ENCODE data around the gene PROSER3.

PROSER3 gene

GRCh38 chr19:35786299-35787160, 28.6 kb downstream of the PROSER3 start:
- Histone ChIP-seq H3K4me3 (replicated peaks; ENCODE audit: insufficient read depth, low read length) (no peak overlapping the region), H3K27me3 (ENCODE audit: insufficient read depth, poor library complexity, severe bottlenecking) (no peaks in the 10 kb centered on the region), H3K27ac (replicated peaks) (no peak overlapping the region)
- TF ChIP-seq POLR2AphosphoS5 (IDR thresholded peaks at IDR 0.05; ENCODE audit: low read depth) (no peak), CTCF (IDR thresholded peaks at IDR 0.05; ENCODE audit: insufficient read depth, low read length) (no peak), SPI1 (IDR thresholded peaks at IDR 0.05; ENCODE audit: borderline replicate concordance, low read depth) (no peak), GABPA (IDR thresholded peaks at IDR 0.05; ENCODE audit: low read depth) (no peak), REST (IDR thresholded peaks at IDR 0.05; ENCODE audit: insufficient replicate concordance, low read depth) (no peak)
- DNase-seq (ENCODE audit: low read depth in 1 of 2, low spot score in 1 of 2), result no peak

- TF ChIP-seq POLR2AphosphoS5 (IDR thresholded peaks at IDR 0.05; ENCODE audit: low read depth), result no peak
- no peak for TF ChIP-seq CTCF (IDR thresholded peaks at IDR 0.05; ENCODE audit: insufficient read depth, low read length)
- TF ChIP-seq GABPA (IDR thresholded peaks at IDR 0.05; ENCODE audit: low read depth), result no peak
- TF ChIP-seq REST (IDR thresholded peaks at IDR 0.05; ENCODE audit: insufficient replicate concordance, low read depth), result no peak
- TF ChIP-seq SPI1 (IDR thresholded peaks at IDR 0.05; ENCODE audit: borderline replicate concordance, low read depth), result no peak
- Histone ChIP-seq H3K27ac (replicated peaks) (no peak overlapping the region), H3K4me3 (replicated peaks; ENCODE audit: insufficient read depth, low read length) (no peak overlapping the region), H3K27me3 (ENCODE audit: insufficient read depth, poor library complexity, severe bottlenecking) (no peaks in the 10 kb centered on the region)
- no peak for DNase-seq (ENCODE audit: low read depth in 1 of 2, low spot score in 1 of 2)
Measured at GRCh38 chr19:35787227-35787799, 29.3 kb downstream of the PROSER3 start.

- H3K4me3 ChIP-seq (replicated peaks; ENCODE audit: insufficient read depth, low read length), result no peak overlapping the region
- no peak for DNase-seq (ENCODE audit: low read depth in 1 of 2, low spot score in 1 of 2)
- H3K27ac ChIP-seq (replicated peaks), result no peak overlapping the region
- no peaks in the 10 kb centered on the region for H3K27me3 ChIP-seq (ENCODE audit: insufficient read depth, poor library complexity, severe bottlenecking)
- TF ChIP-seq POLR2AphosphoS5 (IDR thresholded peaks at IDR 0.05; ENCODE audit: low read depth), result no peak
- no peak for TF ChIP-seq REST (IDR thresholded peaks at IDR 0.05; ENCODE audit: insufficient replicate concordance, low read depth)
- no peak for TF ChIP-seq GABPA (IDR thresholded peaks at IDR 0.05; ENCODE audit: low read depth)
- TF ChIP-seq CTCF (IDR thresholded peaks at IDR 0.05; ENCODE audit: insufficient read depth, low read length), result no peak
- no peak for TF ChIP-seq SPI1 (IDR thresholded peaks at IDR 0.05; ENCODE audit: borderline replicate concordance, low read depth)
Measured at GRCh38 chr19:35788205-35788960, 30.4 kb downstream of the PROSER3 start.
